ENCODE results near the gene KRTAP19-8. TPM values are rescaled to one million over a fixed set of nuclear protein-coding genes. Genes with fewer than 3 reads are reported as not detected.

The KRTAP19-8 gene
- polyA plus RNA-seq, 4 donors: not detected

DNA sequence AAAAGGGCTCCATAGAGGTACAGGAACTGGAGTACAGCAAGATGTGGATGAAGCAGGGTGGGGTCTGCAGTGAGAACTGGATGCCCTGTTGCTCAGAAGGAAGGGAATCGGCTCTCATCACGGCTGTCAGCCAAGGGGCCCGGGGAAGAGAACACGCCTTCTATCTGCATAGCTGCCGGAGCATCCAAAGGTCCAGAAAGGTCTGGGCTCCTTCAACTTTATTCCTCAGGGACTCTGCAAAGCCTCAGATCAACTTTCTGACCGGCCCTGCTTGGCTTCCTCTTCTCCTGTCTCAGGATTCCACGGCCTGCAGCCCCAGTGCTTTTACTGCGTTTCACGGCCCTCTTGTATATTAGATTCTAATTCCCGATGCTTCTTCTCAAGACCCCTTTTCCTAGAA lies 34.8 kb downstream of the KRTAP19-8 start:
- WGBS, 3 donors: 79 to 84% (median 83%) methylated on average over 10 of the region's 10 CpGs
- no peak for FAIRE-seq
- no peak overlapping the region for H3K4me3 ChIP-seq (ENCODE audit: low read depth in 1 of 3, low read length in 3 of 3)
- H3K36me3 ChIP-seq (ENCODE audit: control insufficient read depth in 3 of 3, insufficient read depth in 2 of 3, low read depth in 1 of 3, low read length in 3 of 3): no peaks in the 10 kb centered on the region
- peaks cover 0 to 2% of the 10 kb centered on the region in 2 donors for H3K9me3 ChIP-seq (ENCODE audit: control insufficient read depth in 2 of 2, insufficient read depth in 1 of 2, low read depth in 1 of 2, low read length in 1 of 2)
- DNase-seq: no peak
- no peaks in the 10 kb centered on the region for H3K27me3 ChIP-seq (ENCODE audit: control insufficient read depth in 3 of 3, insufficient read depth in 3 of 3, low read length in 3 of 3)
- H3K4me1 ChIP-seq (ENCODE audit: control insufficient read depth in 3 of 3, insufficient read depth in 2 of 3, low read depth in 1 of 3, low read length in 2 of 3): no peaks in the 10 kb centered on the region
- H3K27ac ChIP-seq (ENCODE audit: low read depth in 1 of 3, low read length in 2 of 3): no peak overlapping the region

DNA sequence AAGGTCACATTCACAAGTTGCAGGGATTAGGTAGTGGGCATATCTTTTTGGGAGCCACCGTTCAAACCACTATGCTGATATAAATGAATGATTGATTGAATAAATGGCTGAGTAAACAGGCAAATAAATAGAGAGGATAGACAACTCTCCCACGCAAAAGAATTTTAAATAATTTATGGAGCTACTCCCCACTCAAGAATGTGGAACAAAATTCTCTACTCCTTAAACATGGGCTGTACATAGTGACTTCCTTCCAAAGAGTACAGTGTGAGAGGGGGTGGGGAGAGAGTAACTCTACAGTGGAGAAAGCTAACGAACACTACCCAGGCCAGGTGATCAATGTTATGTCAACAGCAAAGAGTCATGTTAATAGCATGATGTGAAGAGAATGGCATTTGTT lies 40.7 kb downstream of the KRTAP19-8 start:
- no peak for DNase-seq
- peaks cover 0 to 2% of the 10 kb centered on the region in 2 donors for H3K9me3 ChIP-seq (ENCODE audit: control insufficient read depth in 2 of 2, insufficient read depth in 1 of 2, low read depth in 1 of 2, low read length in 1 of 2)
- WGBS, 3 donors: 38 to 39% (median 39%) methylated on average over 3 of the region's 3 CpGs
- no peak overlapping the region for H3K4me3 ChIP-seq (ENCODE audit: low read depth in 1 of 3, low read length in 3 of 3)
- H3K4me1 ChIP-seq (ENCODE audit: control insufficient read depth in 3 of 3, insufficient read depth in 2 of 3, low read depth in 1 of 3, low read length in 2 of 3): no peaks in the 10 kb centered on the region
- no peak overlapping the region for H3K27ac ChIP-seq (ENCODE audit: low read depth in 1 of 3, low read length in 2 of 3)
- H3K27me3 ChIP-seq (ENCODE audit: control insufficient read depth in 3 of 3, insufficient read depth in 3 of 3, low read length in 3 of 3): no peaks in the 10 kb centered on the region
- FAIRE-seq: no peak
- no peaks in the 10 kb centered on the region for H3K36me3 ChIP-seq (ENCODE audit: control insufficient read depth in 3 of 3, insufficient read depth in 2 of 3, low read depth in 1 of 3, low read length in 3 of 3)

DNA sequence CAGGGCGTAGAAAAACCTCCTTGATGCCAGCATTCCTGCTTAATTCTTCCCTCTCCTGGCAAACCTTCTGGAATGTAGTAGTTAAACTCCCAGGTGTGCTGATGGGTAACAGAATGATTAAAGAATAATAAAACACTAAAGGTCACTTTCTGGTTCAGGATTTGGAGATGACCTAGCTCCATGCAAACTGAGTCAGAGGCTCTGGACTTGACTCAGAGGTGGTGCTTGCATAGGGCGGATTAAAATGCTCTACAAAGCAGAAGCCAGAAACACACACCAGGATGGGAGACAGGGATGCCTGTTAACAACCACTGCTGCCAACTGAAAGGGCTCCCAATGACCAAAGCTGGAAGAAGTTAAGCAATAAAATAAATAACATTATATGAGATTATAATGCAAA lies 41.5 kb downstream of the KRTAP19-8 start:
- H3K4me1 ChIP-seq (ENCODE audit: control insufficient read depth in 3 of 3, insufficient read depth in 2 of 3, low read depth in 1 of 3, low read length in 2 of 3): no peaks in the 10 kb centered on the region
- WGBS, 3 donors: 54 to 67% (median 62%) methylated on average over 2 of the region's 2 CpGs
- FAIRE-seq (no peak), DNase-seq (no peak)
- H3K4me3 ChIP-seq (ENCODE audit: low read depth in 1 of 3, low read length in 3 of 3): no peak overlapping the region
- no peaks in the 10 kb centered on the region for H3K27me3 ChIP-seq (ENCODE audit: control insufficient read depth in 3 of 3, insufficient read depth in 3 of 3, low read length in 3 of 3)
- peaks cover 0 to 2% of the 10 kb centered on the region in 2 donors for H3K9me3 ChIP-seq (ENCODE audit: control insufficient read depth in 2 of 2, insufficient read depth in 1 of 2, low read depth in 1 of 2, low read length in 1 of 2)
- H3K27ac ChIP-seq (ENCODE audit: low read depth in 1 of 3, low read length in 2 of 3): no peak overlapping the region
- no peaks in the 10 kb centered on the region for H3K36me3 ChIP-seq (ENCODE audit: control insufficient read depth in 3 of 3, insufficient read depth in 2 of 3, low read depth in 1 of 3, low read length in 3 of 3)

DNA sequence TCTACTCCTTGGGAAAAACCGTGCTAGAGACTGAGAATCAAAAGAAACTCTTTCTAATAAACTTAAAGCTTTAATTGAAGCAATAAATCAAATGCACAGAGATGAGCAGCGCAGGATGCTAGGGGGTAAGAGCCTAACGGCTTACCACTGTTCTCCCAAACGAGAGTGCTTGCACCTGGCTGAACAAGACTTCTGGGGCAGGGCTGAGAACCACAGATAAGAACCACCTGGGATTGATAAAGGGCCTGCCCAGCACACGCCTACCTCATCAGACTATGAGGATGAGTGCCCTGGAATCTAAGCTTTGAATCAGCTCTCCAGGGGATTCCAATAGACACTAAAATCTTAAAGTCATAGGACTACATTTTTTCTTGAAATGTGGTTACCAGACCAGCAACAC lies 43.3 kb downstream of the KRTAP19-8 start:
- WGBS, 3 donors: 39 to 55% (median 40%) methylated on average over 5 of the region's 5 CpGs
- Histone ChIP-seq H3K27ac (ENCODE audit: low read depth in 1 of 3, low read length in 2 of 3) (no peak overlapping the region), H3K9me3 (ENCODE audit: control insufficient read depth in 2 of 2, insufficient read depth in 1 of 2, low read depth in 1 of 2, low read length in 1 of 2) (peaks cover 0 to 2% of the 10 kb centered on the region in 2 donors), H3K36me3 (ENCODE audit: control insufficient read depth in 3 of 3, insufficient read depth in 2 of 3, low read depth in 1 of 3, low read length in 3 of 3) (no peaks in the 10 kb centered on the region), H3K4me3 (ENCODE audit: low read depth in 1 of 3, low read length in 3 of 3) (no peak overlapping the region), H3K4me1 (ENCODE audit: control insufficient read depth in 3 of 3, insufficient read depth in 2 of 3, low read depth in 1 of 3, low read length in 2 of 3) (no peaks in the 10 kb centered on the region), H3K27me3 (ENCODE audit: control insufficient read depth in 3 of 3, insufficient read depth in 3 of 3, low read length in 3 of 3) (no peaks in the 10 kb centered on the region)
- DNase-seq (no peak), FAIRE-seq (no peak)

DNA sequence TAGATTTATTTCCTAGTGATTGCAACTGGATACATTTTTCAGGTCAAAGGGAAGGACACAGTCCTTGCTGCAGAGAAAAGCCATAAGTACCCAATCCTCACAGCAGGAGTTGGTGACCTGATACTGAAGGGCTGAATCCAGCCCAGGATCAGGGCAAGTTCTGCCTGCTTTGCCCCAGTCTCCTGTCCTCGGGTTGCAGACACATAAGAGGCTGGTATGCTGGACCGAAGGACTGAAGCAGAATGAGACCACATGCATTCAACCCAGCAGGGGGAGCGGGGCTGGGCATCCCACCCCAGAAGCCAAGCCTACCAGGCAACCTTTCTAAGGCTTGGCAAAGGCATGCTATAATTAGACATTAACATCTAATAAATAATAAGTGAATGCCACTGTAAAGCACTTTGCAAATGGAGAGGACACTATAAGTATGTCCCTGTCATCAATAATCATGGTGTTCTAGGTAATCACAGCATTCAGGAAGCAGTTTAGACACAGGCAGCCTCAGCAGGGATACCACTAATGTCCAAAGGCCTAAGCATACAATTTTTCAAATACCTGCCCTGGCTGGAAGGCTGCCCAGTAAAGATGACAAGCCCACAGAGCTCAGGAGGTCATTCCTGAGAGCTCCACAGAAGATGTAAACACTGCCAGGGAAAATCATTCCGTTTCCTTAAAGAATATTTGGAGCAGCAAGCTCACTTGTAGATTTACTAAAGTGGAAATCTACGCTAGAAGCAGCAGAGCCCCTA lies 47.6 kb downstream of the KRTAP19-8 start:
- Histone ChIP-seq H3K36me3 (ENCODE audit: control insufficient read depth in 3 of 3, insufficient read depth in 2 of 3, low read depth in 1 of 3, low read length in 3 of 3) (no peaks in the 10 kb centered on the region), H3K27ac (ENCODE audit: low read depth in 1 of 3, low read length in 2 of 3) (no peak overlapping the region), H3K4me3 (ENCODE audit: low read depth in 1 of 3, low read length in 3 of 3) (no peak overlapping the region), H3K9me3 (ENCODE audit: control insufficient read depth in 2 of 2, insufficient read depth in 1 of 2, low read depth in 1 of 2, low read length in 1 of 2) (no peaks in the 10 kb centered on the region), H3K27me3 (ENCODE audit: control insufficient read depth in 3 of 3, insufficient read depth in 3 of 3, low read length in 3 of 3) (no peaks in the 10 kb centered on the region), H3K4me1 (ENCODE audit: control insufficient read depth in 3 of 3, insufficient read depth in 2 of 3, low read depth in 1 of 3, low read length in 2 of 3) (no peaks in the 10 kb centered on the region)
- 68 to 71% (median 70%) methylated on average over 5 of the region's 5 CpGs for WGBS, 3 donors
- DNase-seq: no peak
- no peak for FAIRE-seq

DNA sequence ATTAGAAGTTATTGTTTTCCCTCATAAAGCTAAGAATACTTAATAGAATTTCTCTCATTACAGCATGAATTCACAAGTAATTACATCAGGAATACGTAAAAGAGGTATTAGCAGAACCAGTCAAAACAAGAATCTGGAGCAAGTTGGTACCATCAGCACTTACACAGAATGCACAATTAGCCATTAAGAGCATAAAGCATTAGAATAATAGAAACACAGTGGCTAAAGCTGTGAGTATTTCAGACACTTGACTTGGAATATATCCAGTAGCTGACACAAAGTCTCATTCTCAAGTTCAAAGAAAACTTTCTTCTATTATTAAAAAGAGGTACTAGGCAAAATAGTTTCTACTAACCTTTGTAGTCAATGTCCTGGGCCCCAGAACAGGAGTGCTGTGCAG lies 49.6 kb downstream of the KRTAP19-8 start:
- no peaks in the 10 kb centered on the region for H3K4me1 ChIP-seq (ENCODE audit: control insufficient read depth in 3 of 3, insufficient read depth in 2 of 3, low read depth in 1 of 3, low read length in 2 of 3)
- FAIRE-seq (no peak), DNase-seq (no peak)
- no peak overlapping the region for H3K27ac ChIP-seq (ENCODE audit: low read depth in 1 of 3, low read length in 2 of 3)
- no peaks in the 10 kb centered on the region for H3K9me3 ChIP-seq (ENCODE audit: control insufficient read depth in 2 of 2, insufficient read depth in 1 of 2, low read depth in 1 of 2, low read length in 1 of 2)
- H3K36me3 ChIP-seq (ENCODE audit: control insufficient read depth in 3 of 3, insufficient read depth in 2 of 3, low read depth in 1 of 3, low read length in 3 of 3): no peaks in the 10 kb centered on the region
- WGBS, 3 donors: 65 to 83% (median 68%) methylated on average over 1 of the region's 1 CpG
- H3K4me3 ChIP-seq (ENCODE audit: low read depth in 1 of 3, low read length in 3 of 3): no peak overlapping the region
- H3K27me3 ChIP-seq (ENCODE audit: control insufficient read depth in 3 of 3, insufficient read depth in 3 of 3, low read length in 3 of 3): no peaks in the 10 kb centered on the region

Other genes starting within 250 kb of the KRTAP19-8 start
- gene KRTAP8-1, start 225.2 kb downstream of the KRTAP19-8 start, polyA plus RNA-seq: not detected
- gene KRTAP7-1, start 208.7 kb downstream of the KRTAP19-8 start, polyA plus RNA-seq: not detected
- gene KRTAP11-1, start 156.9 kb downstream of the KRTAP19-8 start, polyA plus RNA-seq: not detected